CD1c-positive myeloid dendritic cell (primary cell): ENCODE measurements around the gene RAD9A.

ENCODE experiments used
- DNase-seq: peaks from one replicate; pipeline ENCODE4 v3.0.0-alpha.2; 2016; ENCODE audit errors: extremely low spot score

RAD9A gene

DNA sequence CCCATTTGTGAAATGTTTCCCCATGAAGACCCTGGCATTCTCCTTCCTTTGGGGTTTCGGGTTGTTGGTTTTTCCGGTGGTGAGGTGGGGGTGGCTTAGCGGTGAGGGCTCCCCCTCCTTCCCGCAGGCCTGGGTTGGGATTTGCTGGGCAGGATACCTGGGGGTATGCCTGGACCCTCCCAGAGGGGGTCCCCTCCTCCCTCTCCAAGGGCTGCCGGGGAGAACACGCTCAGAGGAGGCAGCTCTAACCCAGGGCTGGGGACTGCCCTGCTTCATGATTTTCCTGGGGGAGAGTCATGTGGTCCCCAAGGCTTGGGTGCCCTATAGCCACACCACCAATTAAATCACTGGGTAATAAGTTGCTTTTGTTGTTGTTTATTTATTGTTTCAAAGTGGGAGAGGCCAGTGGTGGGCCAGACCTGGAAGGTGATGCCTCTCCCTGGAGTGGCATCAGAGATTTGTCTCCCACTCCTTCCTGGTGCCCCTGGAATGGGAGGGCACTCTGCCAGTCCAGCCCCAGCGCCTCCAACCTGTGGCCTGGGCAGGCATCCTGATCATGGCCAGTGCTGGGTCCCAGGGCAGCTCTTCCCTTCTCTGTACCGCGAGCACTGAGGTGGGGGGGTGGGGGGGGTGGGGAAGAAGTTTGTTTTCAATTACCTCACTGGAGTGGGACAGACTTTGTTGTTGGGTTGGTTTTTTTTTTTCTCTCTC lies 17.1 kb upstream of the RAD9A start:
- DNase-seq: no peak

DNA sequence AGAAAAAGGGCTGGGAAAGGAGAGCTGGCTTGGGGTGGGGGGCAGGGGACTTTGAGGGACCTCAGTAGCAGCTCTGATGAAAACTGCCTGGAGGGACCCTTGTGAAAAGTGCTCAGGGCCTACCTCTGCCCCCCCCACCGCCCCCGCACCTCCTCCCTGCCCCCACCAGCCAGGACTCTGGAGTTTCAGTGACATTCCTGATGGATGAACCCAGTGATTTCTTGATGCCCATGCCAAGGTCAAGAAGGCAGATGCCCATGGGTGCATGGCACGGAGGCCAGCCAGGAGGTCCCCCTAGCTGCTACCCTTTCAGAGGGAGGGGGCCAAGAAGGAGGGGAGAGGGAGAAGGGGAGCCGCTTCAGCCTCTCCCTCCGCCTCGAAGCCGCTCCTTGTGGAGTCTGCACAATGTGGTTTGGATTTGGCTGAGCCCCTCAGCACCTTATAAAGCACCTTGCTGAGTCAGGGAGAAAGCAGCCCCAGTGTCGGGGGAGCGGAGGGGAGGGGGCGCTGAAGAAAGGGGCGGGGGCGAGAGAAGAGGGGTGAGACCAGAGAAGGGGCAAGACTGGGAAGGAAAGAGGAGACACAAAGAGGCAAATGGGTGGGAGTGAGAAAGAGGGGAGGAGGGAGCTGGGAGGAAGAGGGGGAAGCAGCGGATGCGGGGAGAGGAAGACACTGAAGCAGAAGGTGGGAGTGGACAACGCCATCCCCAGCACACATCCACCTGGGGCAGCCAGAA lies 16.3 kb upstream of the RAD9A start:
- no peak for DNase-seq

DNA sequence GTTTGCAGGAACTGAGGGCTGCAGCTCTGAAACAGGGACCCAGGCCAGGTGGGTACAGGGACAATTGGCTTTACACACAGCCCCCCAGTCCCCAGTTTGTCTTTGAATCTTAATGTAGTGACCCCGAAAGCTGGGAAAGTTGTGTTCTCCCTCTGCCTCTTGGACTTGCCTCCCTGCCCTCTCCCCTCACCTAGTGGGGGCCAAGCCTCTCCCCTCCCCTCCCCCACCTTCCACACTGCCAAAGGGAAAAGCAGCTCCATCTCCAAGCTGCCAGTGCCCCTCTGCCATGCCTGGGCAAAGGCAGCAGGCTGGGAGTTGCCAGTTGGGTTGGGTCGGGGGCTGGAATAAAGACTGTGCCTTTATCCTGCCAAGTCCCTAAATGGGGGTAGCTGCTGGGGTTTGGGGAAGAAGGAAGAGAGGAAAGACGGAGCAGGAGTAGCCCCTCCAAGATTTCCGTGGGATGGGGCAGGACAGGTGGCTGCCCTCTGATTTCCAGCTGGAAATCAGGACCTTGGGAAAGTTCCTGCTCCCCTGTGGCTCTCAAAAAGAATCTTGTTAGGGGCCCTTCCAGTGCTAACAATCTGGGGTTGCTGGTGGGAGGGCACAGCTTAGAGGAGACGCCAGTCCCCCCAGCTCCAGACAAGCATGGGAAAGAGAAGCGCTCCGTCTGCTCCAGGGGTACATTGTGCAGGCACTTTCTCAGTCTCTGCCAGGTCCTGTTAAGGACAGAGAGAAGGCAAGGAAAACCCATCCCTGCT lies 15.5 kb upstream of the RAD9A start:
- no peak for DNase-seq

DNA sequence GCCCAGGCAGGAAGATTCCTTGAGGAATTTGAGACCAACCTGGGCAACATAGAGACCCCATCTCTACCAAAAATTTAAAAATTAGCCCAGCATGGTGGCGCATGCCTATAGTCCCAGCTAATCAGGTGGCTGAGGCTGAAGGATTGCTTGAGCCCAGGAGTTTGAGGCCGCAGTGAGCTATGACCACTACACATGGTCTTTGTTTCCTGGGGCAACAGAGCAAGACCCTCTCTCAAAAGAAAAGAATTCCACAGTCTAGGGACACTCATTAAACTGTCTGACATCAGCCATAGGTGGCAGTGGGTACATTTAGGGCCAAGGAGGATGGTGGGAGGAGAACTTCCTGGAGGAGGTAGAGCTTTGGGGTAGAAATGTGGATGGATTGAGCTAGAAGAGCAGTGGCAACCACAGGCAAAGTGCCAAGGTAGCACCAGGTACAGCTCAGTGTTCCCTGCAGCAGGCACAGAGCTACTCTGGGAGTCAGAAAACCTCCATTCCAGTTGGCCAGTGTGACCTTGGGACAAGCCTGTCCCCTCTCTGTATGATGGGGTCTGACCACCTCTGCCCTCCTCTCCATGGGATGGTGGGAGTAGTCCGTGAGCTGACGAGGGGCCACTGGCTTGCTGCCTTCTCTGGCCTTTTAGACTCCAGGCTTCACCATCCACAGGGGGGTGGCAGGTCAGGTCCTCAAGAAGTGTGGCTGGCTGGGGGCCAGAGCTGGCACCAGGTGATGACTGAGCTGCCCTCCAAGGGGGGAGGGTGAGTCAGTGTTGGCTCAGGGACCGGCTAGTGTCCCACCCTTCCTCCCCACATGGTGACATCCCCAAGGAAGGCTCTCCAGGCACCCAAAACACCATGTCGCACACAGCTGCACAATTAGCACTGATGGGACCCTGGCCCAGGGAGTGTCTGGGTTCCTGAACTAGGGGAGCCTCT lies 14.6 kb upstream of the RAD9A start:
- DNase-seq: no peak

- no peak for DNase-seq
These were observed 13.2 kb upstream of the RAD9A start for GRCh38 chr11:67378544-67378943.

- no peak for DNase-seq
These were observed 12.4 kb upstream of the RAD9A start for GRCh38 chr11:67379061-67380058.

DNA sequence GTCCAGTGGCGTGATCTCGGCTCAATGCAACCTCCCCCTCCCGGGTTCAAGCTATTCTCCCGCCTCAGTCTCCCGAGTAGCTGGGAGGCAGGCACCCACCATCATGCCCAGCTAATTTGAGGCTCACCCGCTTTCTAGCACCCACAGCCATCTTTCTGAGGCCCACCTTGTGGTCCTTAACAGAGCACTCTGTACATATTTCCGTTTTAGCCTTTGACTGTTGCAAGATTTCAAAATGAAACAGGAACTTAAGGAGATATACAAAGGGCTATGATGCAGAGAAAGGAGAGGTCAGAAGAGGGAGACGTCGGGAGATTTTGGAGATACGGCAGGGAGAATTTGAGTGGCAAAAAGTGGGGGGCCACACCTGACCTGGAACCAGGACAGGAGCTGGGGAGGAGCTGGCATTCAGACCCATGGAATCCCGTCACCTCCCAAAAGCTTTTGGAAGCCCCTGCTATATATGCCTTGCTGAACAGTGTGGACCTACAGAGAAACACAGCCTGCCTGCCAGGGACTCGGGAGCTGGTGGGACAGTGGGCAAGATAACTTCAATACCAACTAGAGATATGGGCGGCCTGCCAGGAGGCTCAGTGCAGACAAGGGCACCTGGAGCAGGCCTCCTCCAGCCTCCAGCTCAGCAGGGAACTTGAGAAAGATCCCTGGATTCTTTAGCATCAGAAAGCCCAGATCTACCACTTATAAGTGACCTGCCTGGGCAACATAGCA lies 10.4 kb upstream of the RAD9A start:
- peak; percentile 66 for DNase-seq

GRCh38 chr11:67382276-67383136 lies 9.3 kb upstream of the RAD9A start:
- peak; percentile 88 for DNase-seq

DNA sequence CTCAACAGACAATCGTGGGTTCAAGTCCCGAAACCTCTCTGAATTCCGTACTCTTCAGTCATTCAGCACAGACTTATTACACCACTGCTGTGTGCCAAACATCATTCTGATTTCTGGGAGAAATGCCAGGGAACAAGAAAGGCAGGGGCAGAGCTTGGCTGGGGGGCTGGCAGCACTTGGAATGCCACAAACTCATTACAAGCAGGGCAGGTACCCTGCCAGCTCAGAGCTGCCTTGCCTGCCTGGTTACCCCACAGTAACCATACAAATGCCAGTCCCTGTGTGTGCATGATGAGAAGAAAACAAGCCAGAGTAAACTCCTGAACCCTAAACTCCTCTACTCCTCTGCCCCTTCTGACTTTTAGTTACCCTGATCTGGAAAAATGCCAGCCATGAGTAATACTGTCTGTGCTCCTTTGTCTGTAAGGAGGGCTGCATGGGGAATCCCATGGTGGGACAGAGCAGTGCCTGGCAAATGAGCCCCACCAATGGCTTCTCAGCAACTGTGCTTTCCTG lies 6.9 kb upstream of the RAD9A start:
- no peak for DNase-seq

DNA sequence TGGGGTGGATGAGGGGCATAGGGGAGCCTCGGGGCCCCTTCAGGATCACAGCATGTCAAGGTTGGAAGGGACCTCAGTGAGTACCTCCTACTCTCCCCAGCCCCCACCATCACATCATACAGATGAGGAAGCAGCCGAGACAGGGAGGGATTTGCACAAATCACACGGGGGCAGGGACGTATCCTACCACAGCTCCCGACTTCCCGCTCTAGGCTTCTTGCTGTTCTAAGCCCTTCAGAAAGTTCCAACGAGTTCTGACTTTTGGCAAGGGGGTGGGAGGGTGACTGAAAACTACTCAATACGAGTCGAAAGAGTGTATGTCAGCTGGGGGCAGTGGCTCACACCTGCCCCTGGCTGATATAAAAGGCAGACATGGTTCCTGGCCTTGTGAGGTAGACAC lies 4.7 kb upstream of the RAD9A start:
- peak; percentile 55 for DNase-seq

DNA sequence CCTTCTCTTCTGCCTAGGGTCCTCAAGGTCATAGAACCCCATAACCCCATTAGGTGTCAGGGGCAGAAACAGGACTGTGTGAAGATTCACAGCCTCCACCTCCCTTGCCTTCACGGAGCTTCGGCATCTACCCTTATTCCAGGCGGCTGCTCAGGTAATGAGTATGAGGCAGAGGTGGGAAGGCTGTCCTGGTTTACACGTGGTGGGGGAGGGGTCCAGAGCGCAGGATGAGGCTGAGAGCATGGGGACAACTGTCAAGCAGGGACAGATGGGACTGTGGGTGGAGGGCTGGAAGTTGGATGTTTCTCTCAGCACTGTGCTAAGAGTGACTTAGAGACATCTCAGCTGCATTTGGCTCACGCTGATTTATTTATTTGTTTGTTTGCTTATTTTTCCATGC lies 4.3 kb upstream of the RAD9A start:
- no peak for DNase-seq

DNA sequence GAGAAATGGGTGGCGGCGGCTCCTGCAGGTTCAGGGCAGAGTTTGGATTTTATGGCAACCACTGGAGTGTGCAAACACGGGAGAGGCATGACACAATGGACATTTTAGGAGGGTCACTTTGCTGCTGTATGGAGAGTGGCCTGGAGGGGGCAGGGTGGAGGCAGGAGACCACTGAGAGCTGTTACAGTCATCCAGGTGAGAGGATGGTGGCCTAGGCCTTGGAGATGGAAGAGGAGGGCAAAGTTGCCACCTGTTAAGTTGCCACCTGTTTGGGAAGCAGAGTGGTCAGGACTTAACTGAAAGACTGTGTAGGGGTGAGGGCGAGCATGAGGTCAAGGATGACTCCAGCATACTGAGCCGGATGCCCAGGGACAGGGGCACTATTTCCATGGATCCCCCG lies 2.3 kb upstream of the RAD9A start:
- no peak for DNase-seq

DNA sequence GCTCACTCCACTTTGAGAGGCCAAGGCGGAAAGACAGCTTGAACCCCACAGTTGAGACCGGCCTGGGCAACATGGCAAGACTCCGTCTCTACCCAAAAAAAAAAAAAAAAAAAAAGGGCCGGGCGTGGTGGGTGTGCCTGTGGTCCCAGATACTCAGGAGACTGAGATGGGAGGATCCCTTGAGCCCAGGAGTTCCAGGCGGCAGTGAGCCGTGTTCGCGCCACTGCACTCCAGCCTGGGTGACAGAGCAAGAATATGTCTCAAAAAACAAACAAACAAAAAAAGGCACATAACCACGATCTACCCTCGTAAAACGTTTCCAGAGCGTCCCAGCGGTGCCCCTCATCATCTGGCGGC lies 861 bp upstream of the RAD9A start:
- no peak for DNase-seq

DNA sequence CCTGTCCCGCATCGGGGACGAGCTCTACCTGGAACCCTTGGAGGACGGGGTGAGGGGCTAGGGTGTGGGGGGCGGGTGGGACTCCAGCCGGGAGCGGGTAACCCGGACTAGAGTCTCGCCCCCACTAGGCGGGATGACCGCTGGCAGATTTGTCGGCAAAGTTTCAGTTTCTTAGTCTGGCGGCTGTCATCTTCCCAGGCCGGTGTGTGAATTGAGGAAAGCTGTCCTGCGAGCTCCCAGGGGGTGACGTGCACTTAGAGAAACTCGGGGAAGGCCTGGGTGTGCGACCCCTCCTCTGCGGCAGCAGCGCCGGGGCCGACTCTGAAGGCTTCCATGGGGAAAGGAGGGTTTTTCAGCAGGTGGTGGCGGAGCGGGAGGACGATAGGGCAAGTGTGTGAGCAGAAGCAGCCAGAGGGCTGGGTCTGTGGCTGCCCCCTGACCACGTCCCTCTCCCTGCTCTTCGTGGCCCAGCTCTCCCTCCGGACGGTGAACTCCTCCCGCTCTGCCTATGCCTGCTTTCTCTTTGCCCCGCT lies 463 bp downstream of the RAD9A start:
- no peak for DNase-seq

DNA sequence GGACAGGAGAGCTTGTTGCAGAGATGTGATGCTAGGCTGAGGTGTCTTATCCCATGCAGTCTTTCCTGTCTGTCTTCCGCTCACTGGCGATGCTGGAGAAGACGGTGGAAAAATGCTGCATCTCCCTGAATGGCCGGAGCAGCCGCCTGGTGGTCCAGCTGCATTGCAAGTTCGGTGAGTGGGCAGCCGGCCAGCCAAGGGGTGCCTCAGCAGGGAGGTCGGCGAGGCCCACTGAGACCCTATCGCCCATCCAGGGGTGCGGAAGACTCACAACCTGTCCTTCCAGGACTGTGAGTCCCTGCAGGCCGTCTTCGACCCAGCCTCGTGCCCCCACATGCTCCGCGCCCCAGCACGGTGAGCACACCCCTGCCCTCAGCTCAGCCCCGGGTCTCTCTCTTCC lies 1.7 kb downstream of the RAD9A start:
- DNase-seq: no peak

GRCh38 chr11:67393990-67394389 lies 2.2 kb downstream of the RAD9A start:
- no peak for DNase-seq

DNA sequence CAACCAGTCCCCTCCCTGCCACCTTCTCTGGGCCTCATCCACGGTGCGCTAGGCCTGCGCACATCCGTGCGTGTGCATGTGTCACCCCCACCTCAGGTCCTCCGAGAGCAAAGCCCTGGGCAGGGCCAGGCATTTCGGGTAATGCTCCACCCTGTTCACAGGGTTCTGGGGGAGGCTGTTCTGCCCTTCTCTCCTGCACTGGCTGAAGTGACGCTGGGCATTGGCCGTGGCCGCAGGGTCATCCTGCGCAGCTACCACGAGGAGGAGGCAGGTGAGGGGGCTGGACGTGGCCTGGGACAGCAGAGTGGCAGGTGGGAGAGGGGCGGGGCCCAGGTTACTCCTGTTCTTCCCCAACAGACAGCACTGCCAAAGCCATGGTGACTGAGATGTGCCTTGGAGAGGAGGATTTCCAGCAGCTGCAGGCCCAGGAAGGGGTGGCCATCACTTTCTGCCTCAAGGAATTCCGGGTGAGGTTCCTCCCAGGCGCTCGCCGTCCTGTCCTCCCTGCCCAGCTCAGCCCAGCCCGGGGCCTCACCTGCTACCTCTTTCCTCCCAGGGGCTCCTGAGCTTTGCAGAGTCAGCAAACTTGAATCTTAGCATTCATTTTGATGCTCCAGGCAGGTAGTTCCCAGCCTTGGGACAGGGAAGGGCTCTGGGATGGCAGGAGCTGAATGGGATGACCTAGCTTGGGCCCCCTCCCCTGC lies 3.9 kb downstream of the RAD9A start:
- DNase-seq: no peak

GRCh38 chr11:67396259-67396581 lies 4.4 kb downstream of the RAD9A start:
- DNase-seq: no peak
